Esophagus muscularis mucosa (tissue), 3 donors: ENCODE data around the gene KAT7.

Experiments
- CTCF ChIP-seq, 3 experiments: fragments of 200-600 bp in 2 of 3; fragments of 450-650 bp in 1 of 3; sonication (generic) in 2 of 3; IDR thresholded peaks; one replicate each; pipeline ENCODE4 v1.5.1; 2017 to 2019; ENCODE audit warnings: antibody characterized with exemption in 3 of 3, mild to moderate bottlenecking in 2 of 3, moderate library complexity in 1 of 3
- POLR2A ChIP-seq: fragments of 450-650 bp; IDR thresholded peaks from one replicate; pipeline ENCODE4 v1.6.1; 2017; ENCODE audit warnings: antibody characterized with exemption, moderate library complexity, mild to moderate bottlenecking, low read depth

- TF ChIP-seq CTCF (IDR thresholded peaks at IDR 0.05) (no peak), POLR2A (no peak)
Observed at GRCh38 chr17:49853470-49854015, 65.1 kb downstream of the KAT7 start.
